ENCODE measurements around the gene CALML6. TPM values are rescaled to one million over a fixed set of nuclear protein-coding genes. Genes with fewer than 3 reads are reported as not detected.

CALML6 gene
- total and polyA plus RNA-seq, 2 experiments from 2014 or later = 0.87 TPM; not detected in 1

DNA sequence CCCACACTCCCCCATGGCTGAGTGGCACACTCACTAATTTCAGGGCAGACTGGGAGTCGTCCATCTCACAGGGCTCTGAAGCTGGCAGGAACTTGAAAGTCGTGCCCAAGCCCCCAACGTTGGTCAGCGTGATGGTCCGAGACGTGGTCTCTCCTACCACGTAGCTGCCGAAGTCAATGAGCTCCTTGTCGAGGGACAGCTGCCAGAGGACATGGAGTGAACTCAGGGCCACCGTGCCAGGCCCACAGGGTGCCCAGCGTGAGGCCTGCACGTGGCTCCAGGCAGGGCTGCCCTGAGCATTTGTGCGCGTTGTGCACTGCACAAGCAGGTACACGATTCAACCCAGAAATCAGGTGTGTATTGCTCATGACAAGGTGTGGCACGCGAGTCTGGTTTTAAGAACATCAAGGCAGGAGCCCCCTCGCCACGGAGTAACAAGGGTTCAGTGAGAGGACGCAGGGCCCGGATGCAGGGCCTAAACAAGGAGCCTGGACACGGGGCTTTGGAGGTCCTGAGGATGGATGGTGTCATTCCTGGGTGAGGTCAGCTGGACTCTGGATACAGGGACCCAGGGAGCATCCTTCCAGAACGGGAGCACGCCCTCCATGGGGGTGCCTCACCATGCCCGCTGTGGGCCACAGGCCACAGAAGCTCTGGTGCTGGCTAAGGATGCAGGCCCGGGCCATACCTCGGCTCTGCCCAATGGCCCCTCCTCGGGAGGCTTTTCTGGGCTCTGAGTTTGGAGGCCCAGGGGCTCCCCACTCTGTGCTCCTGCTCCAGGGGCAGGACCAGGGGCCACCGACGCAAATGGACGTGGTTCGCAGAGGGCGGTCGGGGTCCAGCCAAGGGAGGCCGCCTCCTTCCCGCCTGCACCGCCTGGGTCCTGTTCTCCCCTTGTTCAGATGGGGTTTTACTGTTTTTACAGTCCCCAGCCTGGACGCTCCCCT is 41.8 kb downstream of the CALML6 start:
- H3K27me3 Mint-ChIP-seq (ENCODE audit: insufficient read depth, low read depth, poor library complexity) = peaks cover 16% of the 10 kb centered on the region
- peaks cover 3% of the 10 kb centered on the region; the same call in 2 of the 3 replicates for H3K9me3 Mint-ChIP-seq

DNA sequence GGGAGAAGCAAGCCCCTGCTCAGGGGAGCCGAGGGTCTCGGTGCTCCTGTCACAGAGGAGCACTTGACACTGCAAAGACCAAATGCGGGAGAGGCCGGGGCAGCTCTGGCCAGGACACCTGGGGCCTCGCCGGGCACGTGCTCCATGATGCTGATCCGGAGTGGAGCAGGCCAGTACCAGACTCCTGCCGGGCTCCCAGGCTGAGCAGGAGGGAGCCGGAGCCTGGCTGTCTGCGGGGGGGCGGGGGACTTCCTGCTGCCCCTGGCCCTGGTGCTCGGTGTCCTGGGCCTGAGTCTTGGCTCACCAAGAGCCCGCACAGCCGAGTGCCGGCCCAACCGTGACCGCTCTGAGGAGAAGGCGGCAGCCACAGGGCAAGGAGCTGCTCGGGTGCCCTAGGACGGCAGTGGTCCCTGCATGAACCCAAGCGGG is 42.5 kb downstream of the CALML6 start:
- Histone ChIP-seq H3K4me3 (no peak overlapping the region), H3K27me3 (ENCODE audit: insufficient read depth) (no peaks in the 10 kb centered on the region), H3K9me2 (ENCODE audit: insufficient read depth) (no peaks in the 10 kb centered on the region), H3K36me3 (ENCODE audit: insufficient read depth) (no peaks in the 10 kb centered on the region), H3K79me2 (replicated peaks; ENCODE audit: insufficient read depth) (no peaks in the 10 kb centered on the region), H3F3A (replicated peaks; ENCODE audit: low read depth) (peaks cover 10% of the 10 kb centered on the region), H2AFZ (0 out of 2 replicates have a peak overlapping the region, but pooled peaks have one; percentile 28), H3K27ac (ENCODE audit: low read depth) (no peak overlapping the region), H3K4me2 (no peak overlapping the region), H3K4me1 (ENCODE audit: insufficient read depth) (peaks cover 5% of the 10 kb centered on the region; the same call in 1 of the 2 replicates), H4K20me1 (replicated peaks; ENCODE audit: insufficient read depth) (no peaks in the 10 kb centered on the region)
- H3K9me3 Mint-ChIP-seq = peaks cover 3% of the 10 kb centered on the region; the same call in 2 of the 3 replicates
- peaks cover 18% of the 10 kb centered on the region for H3K27me3 Mint-ChIP-seq (ENCODE audit: insufficient read depth, low read depth, poor library complexity)
- no peak for DNase-seq (ENCODE audit: low spot score)
- H3K27ac Mint-ChIP-seq = no peak overlapping the region
- TF ChIP-seq, protein P1, sequence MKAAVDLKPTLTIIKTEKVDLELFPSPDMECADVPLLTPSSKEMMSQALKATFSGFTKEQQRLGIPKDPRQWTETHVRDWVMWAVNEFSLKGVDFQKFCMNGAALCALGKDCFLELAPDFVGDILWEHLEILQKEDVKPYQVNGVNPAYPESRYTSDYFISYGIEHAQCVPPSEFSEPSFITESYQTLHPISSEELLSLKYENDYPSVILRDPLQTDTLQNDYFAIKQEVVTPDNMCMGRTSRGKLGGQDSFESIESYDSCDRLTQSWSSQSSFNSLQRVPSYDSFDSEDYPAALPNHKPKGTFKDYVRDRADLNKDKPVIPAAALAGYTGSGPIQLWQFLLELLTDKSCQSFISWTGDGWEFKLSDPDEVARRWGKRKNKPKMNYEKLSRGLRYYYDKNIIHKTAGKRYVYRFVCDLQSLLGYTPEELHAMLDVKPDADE (IDR thresholded peaks at IDR 0.05) = no peak
- H3K36me3 Mint-ChIP-seq (ENCODE audit: low read depth) = peaks cover 2% of the 10 kb centered on the region; the same call in 2 of the 3 replicates
- no peak for ATAC-seq
- no peak overlapping the region for H3K4me3 Mint-ChIP-seq
- H3K4me1 Mint-ChIP-seq = peaks cover 22% of the 10 kb centered on the region

More for the DNA sequence above, 41.8 kb downstream of the CALML6 start:
- peaks cover 21% of the 10 kb centered on the region for H3K4me1 Mint-ChIP-seq
- Histone ChIP-seq H2AFZ (no peak overlapping the region), H3K27ac (ENCODE audit: low read depth) (no peak overlapping the region), H3K36me3 (ENCODE audit: insufficient read depth) (no peaks in the 10 kb centered on the region), H3K79me2 (replicated peaks; ENCODE audit: insufficient read depth) (no peaks in the 10 kb centered on the region), H3F3A (replicated peaks; ENCODE audit: low read depth) (peaks cover 10% of the 10 kb centered on the region), H4K20me1 (replicated peaks; ENCODE audit: insufficient read depth) (no peaks in the 10 kb centered on the region), H3K4me3 (no peak overlapping the region), H3K4me1 (ENCODE audit: insufficient read depth) (peaks cover 5% of the 10 kb centered on the region; the same call in 1 of the 2 replicates), H3K9me2 (ENCODE audit: insufficient read depth) (no peaks in the 10 kb centered on the region), H3K27me3 (ENCODE audit: insufficient read depth) (no peaks in the 10 kb centered on the region), H3K4me2 (no peak overlapping the region)
- DNase-seq (ENCODE audit: low spot score) (no peak), ATAC-seq (no peak)
- H3K4me3 Mint-ChIP-seq = no peak overlapping the region
- TF ChIP-seq, protein P2, sequence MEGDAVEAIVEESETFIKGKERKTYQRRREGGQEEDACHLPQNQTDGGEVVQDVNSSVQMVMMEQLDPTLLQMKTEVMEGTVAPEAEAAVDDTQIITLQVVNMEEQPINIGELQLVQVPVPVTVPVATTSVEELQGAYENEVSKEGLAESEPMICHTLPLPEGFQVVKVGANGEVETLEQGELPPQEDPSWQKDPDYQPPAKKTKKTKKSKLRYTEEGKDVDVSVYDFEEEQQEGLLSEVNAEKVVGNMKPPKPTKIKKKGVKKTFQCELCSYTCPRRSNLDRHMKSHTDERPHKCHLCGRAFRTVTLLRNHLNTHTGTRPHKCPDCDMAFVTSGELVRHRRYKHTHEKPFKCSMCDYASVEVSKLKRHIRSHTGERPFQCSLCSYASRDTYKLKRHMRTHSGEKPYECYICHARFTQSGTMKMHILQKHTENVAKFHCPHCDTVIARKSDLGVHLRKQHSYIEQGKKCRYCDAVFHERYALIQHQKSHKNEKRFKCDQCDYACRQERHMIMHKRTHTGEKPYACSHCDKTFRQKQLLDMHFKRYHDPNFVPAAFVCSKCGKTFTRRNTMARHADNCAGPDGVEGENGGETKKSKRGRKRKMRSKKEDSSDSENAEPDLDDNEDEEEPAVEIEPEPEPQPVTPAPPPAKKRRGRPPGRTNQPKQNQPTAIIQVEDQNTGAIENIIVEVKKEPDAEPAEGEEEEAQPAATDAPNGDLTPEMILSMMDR (conservative IDR thresholded peaks at IDR 0.05; ENCODE audit: low read depth in 2 of 2) = no peak
- TF ChIP-seq NANOG (IDR thresholded peaks at IDR 0.05; ENCODE audit: borderline replicate concordance) = no peak
- no peak for TF ChIP-seq JUNB (IDR thresholded peaks at IDR 0.05; ENCODE audit: unreplicated experiment)
- H3K27ac Mint-ChIP-seq = no peak overlapping the region
- H3K36me3 Mint-ChIP-seq (ENCODE audit: low read depth) = peaks cover 2% of the 10 kb centered on the region; the same call in 2 of the 3 replicates

All from GM23338 (cell line).